HCT116 (cell line): ENCODE measurements around the gene GRIK2. TPM values are rescaled to one million over a fixed set of nuclear protein-coding genes. Genes with fewer than 3 reads are reported as not detected.

Experiments
- ATAC-seq: fragments of 200-7000 bp; cut with Tn5 transposase; 2 replicates; pipeline ENCODE4 v1.9.1; 2020; ENCODE audit warnings: mild to moderate bottlenecking, moderate library complexity
- BruUV-seq: library from RNA; stranded (reverse); fragments of 400-500 nt; replicated peaks from 2 replicates; lab custom pipeline; 2021; lab: Mats Ljungman, UMichigan
- CTCF ChIA-PET: fragments of 300-600 bp; sonication (Branson Sonifier 250); formaldehyde crosslinking; loops from one replicate; lab custom pipeline; 2021; ENCODE audit warnings: antibody characterized with exemption; lab: Charles Lee
- POLR2A ChIA-PET: fragments of 300-600, 350-600 bp; sonication (Branson Sonifier 250); formaldehyde crosslinking; loops from one replicate; lab custom pipeline; 2021; ENCODE audit warnings: antibody characterized with exemption; lab: Charles Lee
- RAD21 ChIA-PET, 2 experiments: fragments of 300-600 bp; sonication (Branson Sonifier 250); formaldehyde crosslinking; loops; one replicate each; lab custom pipeline; 2023; ENCODE audit warnings: low total read pairs in 2 of 2; ENCODE audit not compliant: uncharacterized antibody in 2 of 2, unreplicated experiment in 2 of 2, low non-redundant PET in 1 of 2; lab: Charles Lee
- DNase-seq: peaks from one replicate; pipeline ENCODE4 v3.0.0-alpha.2; 2010; ENCODE audit warnings: low read depth, low spot score
- H2AFZ ChIP-seq: fragments of 200-600 bp; shearing (Covaris generic), sonication (generic); 2 replicates; pipeline ENCODE4 v1.6.1; 2017; ENCODE audit warnings: low read depth, mixed run types, mixed read lengths, antibody characterized with exemption, low read length; ENCODE audit not compliant: poor library complexity, severe bottlenecking
- H3K27ac ChIP-seq: 2 replicates; pipeline ENCODE4 v1.5.1; 2012; ENCODE audit warnings: low read depth, low read length
- H3K27me3 ChIP-seq: fragments of 200-600 bp; sonication (generic); 2 replicates; pipeline ENCODE4 v1.6.1; 2016; ENCODE audit warnings: mixed run types, low read length, mixed read lengths; ENCODE audit not compliant: insufficient read depth
- H3K36me3 ChIP-seq, 2 experiments: fragments of 200-500 bp in 1 of 2; fragments of 200-600 bp in 1 of 2; sonication (Bioruptor generic) in 1 of 2; sonication (generic) in 1 of 2; 2 replicates each; pipeline versions ENCODE4 v1.5.1 to v1.6.1; 2014 to 2016; ENCODE audit warnings: low read length in 2 of 2, inconsistent platforms in 1 of 2, mixed read lengths in 1 of 2, mixed run types in 1 of 2; ENCODE audit not compliant: insufficient read depth in 2 of 2, control insufficient read depth in 1 of 2
- H3K4me1 ChIP-seq, 2 experiments: fragments of 200-600 bp in 1 of 2; sonication (generic) in 1 of 2; 2 replicates each; pipeline versions ENCODE4 v1.5.1 to v1.6.1; 2012 to 2017; ENCODE audit warnings: low read length in 2 of 2, inconsistent platforms in 1 of 2, mild to moderate bottlenecking in 1 of 2, mixed read lengths in 1 of 2, mixed run types in 1 of 2, moderate library complexity in 1 of 2; ENCODE audit not compliant: insufficient read depth in 2 of 2, control insufficient read depth in 1 of 2
- H3K4me2 ChIP-seq: fragments of 200-600 bp; sonication (generic); 2 replicates; pipeline ENCODE4 v1.6.1; 2017; ENCODE audit warnings: mixed run types, low read length, mixed read lengths
- H3K4me3 ChIP-seq, 2 experiments: fragments of 200-600 bp in 1 of 2; sonication (generic) in 1 of 2; replicated peaks in 1 of 2; 2 replicates each; pipeline ENCODE4 v1.5.1; 2011 to 2016; ENCODE audit warnings: low read length in 2 of 2, control low read depth in 1 of 2, low read depth in 1 of 2, mild to moderate bottlenecking in 1 of 2, mixed read lengths in 1 of 2, mixed run types in 1 of 2
- H3K79me2 ChIP-seq: fragments of 200-600 bp; sonication (generic); 2 replicates; pipeline ENCODE4 v1.6.1; 2017; ENCODE audit warnings: mild to moderate bottlenecking, mixed run types, low read length, moderate library complexity, mixed read lengths; ENCODE audit not compliant: insufficient read depth
- H3K9ac ChIP-seq: fragments of 200-600 bp; sonication (generic); 2 replicates; pipeline ENCODE4 v1.6.1; 2016; ENCODE audit warnings: low read length, mixed read lengths
- H3K9me2 ChIP-seq: fragments of 200-600 bp; sonication (generic), shearing (Covaris generic); 2 replicates; pipeline ENCODE4 v1.6.1; 2017; ENCODE audit warnings: mixed run types, mild to moderate bottlenecking, moderate library complexity; ENCODE audit not compliant: insufficient read depth
- H3K9me3 ChIP-seq, 2 experiments: fragments of 200-500 bp in 1 of 2; fragments of 200-600 bp in 1 of 2; sonication (Bioruptor generic) in 1 of 2; sonication (generic) in 1 of 2; 2 replicates each; pipeline ENCODE4 v1.6.1; 2014 to 2017; ENCODE audit warnings: low read length in 2 of 2, mixed read lengths in 2 of 2, inconsistent platforms in 1 of 2, low read depth in 1 of 2, mild to moderate bottlenecking in 1 of 2, mixed run types in 1 of 2, moderate library complexity in 1 of 2; ENCODE audit not compliant: control insufficient read depth in 1 of 2, insufficient read depth in 1 of 2
- H4K20me1 ChIP-seq: fragments of 200-600 bp; sonication (generic), shearing (Covaris generic); 2 replicates; pipeline ENCODE4 v1.6.1; 2017; ENCODE audit warnings: mixed run types, mild to moderate bottlenecking, moderate library complexity; ENCODE audit not compliant: insufficient read depth
- EGR1 ChIP-seq: IDR thresholded peaks from 2 replicates; pipeline ENCODE4 v1.6.1; 2012; ENCODE audit warnings: low read depth
- ELF1 ChIP-seq: IDR thresholded peaks from 2 replicates; pipeline ENCODE4 v1.6.1; 2012; ENCODE audit warnings: low read depth, borderline replicate concordance
- EZH2phosphoT487 ChIP-seq: fragments of 200-600 bp; IDR thresholded peaks from 2 replicates; pipeline ENCODE4 v1.6.1; 2018; ENCODE audit warnings: antibody characterized with exemption, borderline replicate concordance
- FOSL1 ChIP-seq: IDR thresholded peaks from 2 replicates; pipeline ENCODE4 v1.6.1; 2012; ENCODE audit warnings: low read depth
- JUND ChIP-seq: IDR thresholded peaks from 2 replicates; pipeline ENCODE4 v1.6.1; 2012
- RAD21 ChIP-seq: IDR thresholded peaks from 2 replicates; pipeline ENCODE4 v1.6.1; 2012; ENCODE audit warnings: low read depth, mild to moderate bottlenecking
- SP1 ChIP-seq: IDR thresholded peaks from 2 replicates; pipeline ENCODE4 v1.6.1; 2012; ENCODE audit warnings: low read depth
- SRF ChIP-seq: IDR thresholded peaks from 2 replicates; pipeline ENCODE4 v1.6.1; 2012; ENCODE audit warnings: low read depth
- YY1 ChIP-seq: IDR thresholded peaks from 2 replicates; pipeline ENCODE4 v1.6.1; 2011; ENCODE audit warnings: low read length, low read depth, moderate library complexity, mild to moderate bottlenecking; ENCODE audit not compliant: insufficient replicate concordance; ENCODE audit errors: extremely low read depth
- ZNF274 ChIP-seq: fragments of 200-500 bp; sonication (Bioruptor generic); IDR thresholded peaks from 2 replicates; pipeline ENCODE4 v1.6.1; 2014; ENCODE audit warnings: mild to moderate bottlenecking, low read depth, low read length, inconsistent platforms
- intact Hi-C: fragments of 100-400 bp; cut with micrococcal nuclease; formaldehyde crosslinking; loops from 2 replicates; pipeline ENCODE4 v1.10.0; 2022
- total RNA-seq: library from RNA; stranded (reverse); gene quantifications from one replicate; pipeline ENCODE4 v1.2.1, GENCODE V29; 2021; ENCODE audit not compliant: unreplicated experiment
- TF ChIP-seq, protein P1 (sequence below): IDR thresholded peaks from 2 replicates; pipeline ENCODE4 v1.6.1; 2012
- TF ChIP-seq, protein P2 (sequence below), 3 experiments: fragments of 200-600 bp in 1 of 3; sonication (generic) in 1 of 3; IDR thresholded peaks in 2 of 3; conservative IDR thresholded peaks in 1 of 3; 2 replicates each; pipeline ENCODE4 v1.5.1; 2012 to 2017; ENCODE audit warnings: low read depth in 2 of 3, low read length in 2 of 3, antibody characterized with exemption in 1 of 3, borderline replicate concordance in 1 of 3, control low read depth in 1 of 3, mild to moderate bottlenecking in 1 of 3, mixed read lengths in 1 of 3, mixed run types in 1 of 3, moderate library complexity in 1 of 3; ENCODE audit not compliant: insufficient read depth in 1 of 3
- TF ChIP-seq, protein P3 (sequence below): IDR thresholded peaks from 2 replicates; pipeline ENCODE4 v1.6.1; 2012; ENCODE audit warnings: low read depth
- TF ChIP-seq, protein P4 (sequence below): IDR thresholded peaks from 2 replicates; pipeline ENCODE4 v1.6.1; 2011; ENCODE audit warnings: mild to moderate bottlenecking, low read length, moderate library complexity; ENCODE audit not compliant: insufficient replicate concordance; ENCODE audit errors: extremely low read depth

GRIK2 gene
- total RNA-seq, 1 experiment from 2014 or later, result 0.64 TPM

DNA sequence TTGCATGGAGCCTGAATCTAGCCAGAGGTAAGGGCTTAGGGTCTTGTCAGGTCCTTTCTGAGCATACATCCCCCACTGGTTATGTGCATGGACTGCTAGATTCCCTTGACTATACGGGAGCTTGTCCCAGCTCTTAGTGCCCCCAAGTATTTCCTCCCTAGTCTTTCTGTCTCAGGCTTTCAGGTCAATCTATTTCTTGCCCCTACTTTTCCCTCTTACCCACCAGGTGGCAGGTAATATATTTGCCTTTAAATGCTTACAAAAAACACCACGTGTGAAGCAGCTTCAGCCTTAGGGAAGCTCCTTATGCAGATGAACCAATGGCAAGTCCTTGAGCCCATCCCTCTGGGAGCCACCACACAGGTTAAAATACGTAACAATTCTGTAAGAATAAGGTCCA lies 454.2 kb downstream of the GRIK2 start:
- ChIA-PET POLR2A (no interaction called here), RAD21 (no interaction called here), CTCF (no interaction called here)
- Histone ChIP-seq H3K4me2 (no peak overlapping the region), H4K20me1 (no peaks in the 10 kb centered on the region), H3K9me3 (no peaks in the 10 kb centered on the region), H3K4me1 (no peaks in the 10 kb centered on the region), H3K9me2 (no peaks in the 10 kb centered on the region), H3K36me3 (no peaks in the 10 kb centered on the region), H3K4me3 (no peak overlapping the region), H2AFZ (no peak overlapping the region), H3K27ac (no peak overlapping the region), H3K79me2 (no peaks in the 10 kb centered on the region), H3K27me3 (no peaks in the 10 kb centered on the region), H3K9ac (no peak overlapping the region)
- intact Hi-C loops, result no loop called here
- ATAC-seq (no peak), DNase-seq (no peak)
- TF ChIP-seq, protein P1, sequence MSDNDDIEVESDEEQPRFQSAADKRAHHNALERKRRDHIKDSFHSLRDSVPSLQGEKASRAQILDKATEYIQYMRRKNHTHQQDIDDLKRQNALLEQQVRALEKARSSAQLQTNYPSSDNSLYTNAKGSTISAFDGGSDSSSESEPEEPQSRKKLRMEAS, result no peak
- no TSS peak for BruUV-seq

DNA sequence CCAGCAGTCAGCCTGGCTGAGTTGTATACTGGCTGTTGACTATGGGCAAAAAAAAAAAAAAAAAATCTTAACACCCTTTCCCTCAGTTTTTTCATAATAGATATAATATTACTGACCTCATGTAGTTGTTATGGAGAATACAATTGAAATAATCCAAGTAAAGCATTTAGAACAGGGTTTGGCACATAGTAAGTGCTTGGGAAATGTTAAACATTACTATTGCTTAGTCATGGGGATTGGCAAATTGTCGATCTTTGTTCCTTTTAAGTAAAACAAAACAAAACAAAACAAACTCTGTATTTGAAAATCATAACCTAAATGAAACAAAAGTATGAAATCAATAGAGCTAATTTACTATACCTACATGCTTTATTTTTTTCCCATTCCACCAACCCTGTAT lies 458.4 kb downstream of the GRIK2 start:
- Histone ChIP-seq H3K36me3 (no peaks in the 10 kb centered on the region), H3K4me1 (no peaks in the 10 kb centered on the region), H4K20me1 (no peaks in the 10 kb centered on the region), H3K4me2 (no peak overlapping the region), H3K27ac (no peak overlapping the region), H3K4me3 (no peak overlapping the region), H3K9me2 (no peaks in the 10 kb centered on the region), H2AFZ (no peak overlapping the region), H3K79me2 (no peaks in the 10 kb centered on the region), H3K9ac (no peak overlapping the region), H3K9me3 (no peaks in the 10 kb centered on the region), H3K27me3 (no peaks in the 10 kb centered on the region)
- RAD21 ChIA-PET, result no interaction called here
- no peak for ATAC-seq
- CTCF ChIA-PET, result no interaction called here
- no peak for DNase-seq
- intact Hi-C loops, result no loop called here
- POLR2A ChIA-PET, result no interaction called here
- BruUV-seq, result no TSS peak
- TF ChIP-seq SP1 (no peak), RAD21 (no peak), YY1 (no peak), FOSL1 (no peak), ELF1 (no peak), EGR1 (no peak), JUND (no peak), ZNF274 (no peak), EZH2phosphoT487 (no peak), SRF (no peak)
- TF ChIP-seq, protein P2, sequence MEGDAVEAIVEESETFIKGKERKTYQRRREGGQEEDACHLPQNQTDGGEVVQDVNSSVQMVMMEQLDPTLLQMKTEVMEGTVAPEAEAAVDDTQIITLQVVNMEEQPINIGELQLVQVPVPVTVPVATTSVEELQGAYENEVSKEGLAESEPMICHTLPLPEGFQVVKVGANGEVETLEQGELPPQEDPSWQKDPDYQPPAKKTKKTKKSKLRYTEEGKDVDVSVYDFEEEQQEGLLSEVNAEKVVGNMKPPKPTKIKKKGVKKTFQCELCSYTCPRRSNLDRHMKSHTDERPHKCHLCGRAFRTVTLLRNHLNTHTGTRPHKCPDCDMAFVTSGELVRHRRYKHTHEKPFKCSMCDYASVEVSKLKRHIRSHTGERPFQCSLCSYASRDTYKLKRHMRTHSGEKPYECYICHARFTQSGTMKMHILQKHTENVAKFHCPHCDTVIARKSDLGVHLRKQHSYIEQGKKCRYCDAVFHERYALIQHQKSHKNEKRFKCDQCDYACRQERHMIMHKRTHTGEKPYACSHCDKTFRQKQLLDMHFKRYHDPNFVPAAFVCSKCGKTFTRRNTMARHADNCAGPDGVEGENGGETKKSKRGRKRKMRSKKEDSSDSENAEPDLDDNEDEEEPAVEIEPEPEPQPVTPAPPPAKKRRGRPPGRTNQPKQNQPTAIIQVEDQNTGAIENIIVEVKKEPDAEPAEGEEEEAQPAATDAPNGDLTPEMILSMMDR (IDR thresholded peaks at IDR 0.05 in 2 of 3, conservative IDR thresholded peaks at IDR 0.05 in 1 of 3; ENCODE audit: borderline replicate concordance in 1 of 3, insufficient read depth in 1 of 3, low read depth in 2 of 3, low read length in 2 of 3), result no peak
- TF ChIP-seq, protein P3, sequence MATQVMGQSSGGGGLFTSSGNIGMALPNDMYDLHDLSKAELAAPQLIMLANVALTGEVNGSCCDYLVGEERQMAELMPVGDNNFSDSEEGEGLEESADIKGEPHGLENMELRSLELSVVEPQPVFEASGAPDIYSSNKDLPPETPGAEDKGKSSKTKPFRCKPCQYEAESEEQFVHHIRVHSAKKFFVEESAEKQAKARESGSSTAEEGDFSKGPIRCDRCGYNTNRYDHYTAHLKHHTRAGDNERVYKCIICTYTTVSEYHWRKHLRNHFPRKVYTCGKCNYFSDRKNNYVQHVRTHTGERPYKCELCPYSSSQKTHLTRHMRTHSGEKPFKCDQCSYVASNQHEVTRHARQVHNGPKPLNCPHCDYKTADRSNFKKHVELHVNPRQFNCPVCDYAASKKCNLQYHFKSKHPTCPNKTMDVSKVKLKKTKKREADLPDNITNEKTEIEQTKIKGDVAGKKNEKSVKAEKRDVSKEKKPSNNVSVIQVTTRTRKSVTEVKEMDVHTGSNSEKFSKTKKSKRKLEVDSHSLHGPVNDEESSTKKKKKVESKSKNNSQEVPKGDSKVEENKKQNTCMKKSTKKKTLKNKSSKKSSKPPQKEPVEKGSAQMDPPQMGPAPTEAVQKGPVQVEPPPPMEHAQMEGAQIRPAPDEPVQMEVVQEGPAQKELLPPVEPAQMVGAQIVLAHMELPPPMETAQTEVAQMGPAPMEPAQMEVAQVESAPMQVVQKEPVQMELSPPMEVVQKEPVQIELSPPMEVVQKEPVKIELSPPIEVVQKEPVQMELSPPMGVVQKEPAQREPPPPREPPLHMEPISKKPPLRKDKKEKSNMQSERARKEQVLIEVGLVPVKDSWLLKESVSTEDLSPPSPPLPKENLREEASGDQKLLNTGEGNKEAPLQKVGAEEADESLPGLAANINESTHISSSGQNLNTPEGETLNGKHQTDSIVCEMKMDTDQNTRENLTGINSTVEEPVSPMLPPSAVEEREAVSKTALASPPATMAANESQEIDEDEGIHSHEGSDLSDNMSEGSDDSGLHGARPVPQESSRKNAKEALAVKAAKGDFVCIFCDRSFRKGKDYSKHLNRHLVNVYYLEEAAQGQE, result no peak
- TF ChIP-seq, protein P4, sequence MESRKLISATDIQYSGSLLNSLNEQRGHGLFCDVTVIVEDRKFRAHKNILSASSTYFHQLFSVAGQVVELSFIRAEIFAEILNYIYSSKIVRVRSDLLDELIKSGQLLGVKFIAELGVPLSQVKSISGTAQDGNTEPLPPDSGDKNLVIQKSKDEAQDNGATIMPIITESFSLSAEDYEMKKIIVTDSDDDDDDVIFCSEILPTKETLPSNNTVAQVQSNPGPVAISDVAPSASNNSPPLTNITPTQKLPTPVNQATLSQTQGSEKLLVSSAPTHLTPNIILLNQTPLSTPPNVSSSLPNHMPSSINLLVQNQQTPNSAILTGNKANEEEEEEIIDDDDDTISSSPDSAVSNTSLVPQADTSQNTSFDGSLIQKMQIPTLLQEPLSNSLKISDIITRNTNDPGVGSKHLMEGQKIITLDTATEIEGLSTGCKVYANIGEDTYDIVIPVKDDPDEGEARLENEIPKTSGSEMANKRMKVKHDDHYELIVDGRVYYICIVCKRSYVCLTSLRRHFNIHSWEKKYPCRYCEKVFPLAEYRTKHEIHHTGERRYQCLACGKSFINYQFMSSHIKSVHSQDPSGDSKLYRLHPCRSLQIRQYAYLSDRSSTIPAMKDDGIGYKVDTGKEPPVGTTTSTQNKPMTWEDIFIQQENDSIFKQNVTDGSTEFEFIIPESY, result no peak
